Panc1 (cell line): ENCODE results near the gene IL10RB. TPM values are rescaled to one million over a fixed set of nuclear protein-coding genes. Genes with fewer than 3 reads are reported as not detected.

Source experiments
- ATAC-seq: fragments of 200-7000 bp; cut with Tn5 transposase; 2 replicates; pipeline ENCODE4 v1.9.1; 2020; ENCODE audit warnings: mild to moderate bottlenecking, moderate library complexity
- BruUV-seq: library from RNA; stranded (reverse); fragments of 400-500 nt; replicated peaks from 2 replicates; lab custom pipeline; 2021; lab: Mats Ljungman, UMichigan
- CTCF ChIA-PET: fragments of 300-600 bp; sonication (Branson Sonifier 250); formaldehyde crosslinking; loops from one replicate; lab custom pipeline; 2022; ENCODE audit warnings: antibody characterized with exemption; lab: Charles Lee
- POLR2A ChIA-PET: fragments of 300-600 bp; sonication (Branson Sonifier 250); formaldehyde crosslinking; loops from one replicate; lab custom pipeline; 2022; ENCODE audit warnings: antibody characterized with exemption; lab: Charles Lee
- DNase-seq: peaks from one replicate; pipeline ENCODE4 v3.0.0-alpha.2; 2010; ENCODE audit warnings: low read depth, low spot score
- H3K27ac ChIP-seq: 2 replicates; pipeline ENCODE4 v1.5.1; 2011; ENCODE audit warnings: mild to moderate bottlenecking, low read length, inconsistent platforms
- H3K27me3 ChIP-seq: fragments of 200-500 bp; sonication (Bioruptor generic); 2 replicates; pipeline ENCODE4 v1.6.0; 2014; ENCODE audit warnings: low read length, inconsistent platforms; ENCODE audit not compliant: control insufficient read depth, insufficient read depth
- H3K36me3 ChIP-seq: fragments of 200-500 bp; sonication (Bioruptor generic); 2 replicates; pipeline ENCODE4 v1.5.1; 2014; ENCODE audit warnings: inconsistent platforms, mild to moderate bottlenecking, low read length, moderate library complexity; ENCODE audit not compliant: control insufficient read depth, insufficient read depth
- H3K4me1 ChIP-seq: 2 replicates; pipeline ENCODE4 v1.5.1; 2011; ENCODE audit warnings: inconsistent platforms, mild to moderate bottlenecking, low read length, moderate library complexity; ENCODE audit not compliant: control insufficient read depth, insufficient read depth
- H3K4me3 ChIP-seq, 2 experiments: 2 replicates each; pipeline ENCODE4 v1.5.1; 2011 to 2012; ENCODE audit warnings: low read depth in 2 of 2, low read length in 2 of 2, mild to moderate bottlenecking in 2 of 2, inconsistent platforms in 1 of 2, moderate library complexity in 1 of 2
- H3K9me3 ChIP-seq: fragments of 200-500 bp; sonication (Bioruptor generic); 2 replicates; pipeline ENCODE4 v1.5.1; 2014; ENCODE audit warnings: low read depth, mild to moderate bottlenecking, inconsistent platforms, low read length, moderate library complexity; ENCODE audit not compliant: control insufficient read depth, insufficient read depth
- POLR2AphosphoS5 ChIP-seq: IDR thresholded peaks from 2 replicates; pipeline ENCODE4 v1.6.1; 2012; ENCODE audit warnings: mild to moderate bottlenecking, low read depth, low read length, moderate library complexity
- SIN3A ChIP-seq: IDR thresholded peaks from 2 replicates; pipeline ENCODE4 v1.6.1; 2012; ENCODE audit warnings: low read depth, mild to moderate bottlenecking, low read length, moderate library complexity, borderline replicate concordance; ENCODE audit not compliant: insufficient read depth
- TCF7L2 ChIP-seq: IDR thresholded peaks from 2 replicates; pipeline ENCODE4 v1.6.1; 2011; ENCODE audit warnings: mild to moderate bottlenecking, low read depth, low read length, inconsistent platforms
- in situ Hi-C: cut with HindIII; loops from 2 replicates; pipeline ENCODE4 v1.10.0; 2016; ENCODE audit warnings: low sequenced_read_pairs, low pct_unique_long_range_greater_than_20kb
- intact Hi-C: fragments of 100-400 bp; cut with micrococcal nuclease; formaldehyde crosslinking; loops from one replicate; pipeline ENCODE4 v1.10.0; 2022; ENCODE audit not compliant: unreplicated experiment
- total RNA-seq: library from RNA; stranded (reverse); gene quantifications from one replicate; pipeline ENCODE4 v1.2.1, GENCODE V29; 2021; ENCODE audit not compliant: unreplicated experiment
- TF ChIP-seq, protein P1 (sequence below): fragments of 450-650 bp; IDR thresholded peaks from 2 replicates; pipeline ENCODE4 v1.5.1; 2017; ENCODE audit warnings: mild to moderate bottlenecking
- TF ChIP-seq, protein P2 (sequence below), 2 experiments: IDR thresholded peaks; 2 replicates each; pipeline ENCODE4 v1.6.1; 2011 to 2012; ENCODE audit warnings: low read depth in 2 of 2, control low read depth in 1 of 2, low read length in 1 of 2, mild to moderate bottlenecking in 1 of 2, moderate library complexity in 1 of 2; ENCODE audit not compliant: insufficient read depth in 1 of 2

IL10RB gene
- total RNA-seq, 1 experiment from 2014 or later = 17.7 TPM

DNA sequence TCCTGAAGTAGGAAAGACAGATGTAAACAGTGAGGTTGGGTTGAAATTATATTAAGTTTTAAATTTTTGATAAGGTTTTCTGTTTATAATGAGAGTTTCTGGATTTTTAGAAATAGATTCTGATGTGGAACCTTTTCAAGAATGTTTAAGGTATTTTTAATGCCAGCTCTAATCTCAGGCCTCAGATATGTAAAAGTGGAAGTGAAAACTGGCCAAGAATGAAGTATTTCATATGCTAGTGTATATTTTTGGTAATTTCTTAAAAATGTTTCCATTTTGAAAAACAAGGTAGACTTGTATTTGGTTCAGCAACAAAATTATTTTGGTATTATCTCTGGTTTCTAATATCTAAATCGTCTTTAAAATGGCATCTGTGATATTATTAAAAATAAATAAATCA is 73.0 kb downstream of the IL10RB start:
- H3K9me3 ChIP-seq = no peaks in the 10 kb centered on the region
- H3K36me3 ChIP-seq = no peaks in the 10 kb centered on the region
- H3K4me3 ChIP-seq = no peak overlapping the region
- TF ChIP-seq, protein P1, sequence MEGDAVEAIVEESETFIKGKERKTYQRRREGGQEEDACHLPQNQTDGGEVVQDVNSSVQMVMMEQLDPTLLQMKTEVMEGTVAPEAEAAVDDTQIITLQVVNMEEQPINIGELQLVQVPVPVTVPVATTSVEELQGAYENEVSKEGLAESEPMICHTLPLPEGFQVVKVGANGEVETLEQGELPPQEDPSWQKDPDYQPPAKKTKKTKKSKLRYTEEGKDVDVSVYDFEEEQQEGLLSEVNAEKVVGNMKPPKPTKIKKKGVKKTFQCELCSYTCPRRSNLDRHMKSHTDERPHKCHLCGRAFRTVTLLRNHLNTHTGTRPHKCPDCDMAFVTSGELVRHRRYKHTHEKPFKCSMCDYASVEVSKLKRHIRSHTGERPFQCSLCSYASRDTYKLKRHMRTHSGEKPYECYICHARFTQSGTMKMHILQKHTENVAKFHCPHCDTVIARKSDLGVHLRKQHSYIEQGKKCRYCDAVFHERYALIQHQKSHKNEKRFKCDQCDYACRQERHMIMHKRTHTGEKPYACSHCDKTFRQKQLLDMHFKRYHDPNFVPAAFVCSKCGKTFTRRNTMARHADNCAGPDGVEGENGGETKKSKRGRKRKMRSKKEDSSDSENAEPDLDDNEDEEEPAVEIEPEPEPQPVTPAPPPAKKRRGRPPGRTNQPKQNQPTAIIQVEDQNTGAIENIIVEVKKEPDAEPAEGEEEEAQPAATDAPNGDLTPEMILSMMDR = no peak
- TF ChIP-seq POLR2AphosphoS5 (no peak), TCF7L2 (no peak), SIN3A (no peak)
- TF ChIP-seq, protein P2, sequence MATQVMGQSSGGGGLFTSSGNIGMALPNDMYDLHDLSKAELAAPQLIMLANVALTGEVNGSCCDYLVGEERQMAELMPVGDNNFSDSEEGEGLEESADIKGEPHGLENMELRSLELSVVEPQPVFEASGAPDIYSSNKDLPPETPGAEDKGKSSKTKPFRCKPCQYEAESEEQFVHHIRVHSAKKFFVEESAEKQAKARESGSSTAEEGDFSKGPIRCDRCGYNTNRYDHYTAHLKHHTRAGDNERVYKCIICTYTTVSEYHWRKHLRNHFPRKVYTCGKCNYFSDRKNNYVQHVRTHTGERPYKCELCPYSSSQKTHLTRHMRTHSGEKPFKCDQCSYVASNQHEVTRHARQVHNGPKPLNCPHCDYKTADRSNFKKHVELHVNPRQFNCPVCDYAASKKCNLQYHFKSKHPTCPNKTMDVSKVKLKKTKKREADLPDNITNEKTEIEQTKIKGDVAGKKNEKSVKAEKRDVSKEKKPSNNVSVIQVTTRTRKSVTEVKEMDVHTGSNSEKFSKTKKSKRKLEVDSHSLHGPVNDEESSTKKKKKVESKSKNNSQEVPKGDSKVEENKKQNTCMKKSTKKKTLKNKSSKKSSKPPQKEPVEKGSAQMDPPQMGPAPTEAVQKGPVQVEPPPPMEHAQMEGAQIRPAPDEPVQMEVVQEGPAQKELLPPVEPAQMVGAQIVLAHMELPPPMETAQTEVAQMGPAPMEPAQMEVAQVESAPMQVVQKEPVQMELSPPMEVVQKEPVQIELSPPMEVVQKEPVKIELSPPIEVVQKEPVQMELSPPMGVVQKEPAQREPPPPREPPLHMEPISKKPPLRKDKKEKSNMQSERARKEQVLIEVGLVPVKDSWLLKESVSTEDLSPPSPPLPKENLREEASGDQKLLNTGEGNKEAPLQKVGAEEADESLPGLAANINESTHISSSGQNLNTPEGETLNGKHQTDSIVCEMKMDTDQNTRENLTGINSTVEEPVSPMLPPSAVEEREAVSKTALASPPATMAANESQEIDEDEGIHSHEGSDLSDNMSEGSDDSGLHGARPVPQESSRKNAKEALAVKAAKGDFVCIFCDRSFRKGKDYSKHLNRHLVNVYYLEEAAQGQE (IDR thresholded peaks at IDR 0.05; ENCODE audit: insufficient read depth in 1 of 2, low read depth in 2 of 2, low read length in 1 of 2) = no peak
- no peaks in the 10 kb centered on the region for H3K27me3 ChIP-seq
- in situ Hi-C loops (no loop called here), intact Hi-C loops (no loop called here)
- POLR2A ChIA-PET = no interaction called here
- ATAC-seq = no peak
- no peak overlapping the region for H3K27ac ChIP-seq
- CTCF ChIA-PET = no interaction called here
- no peaks in the 10 kb centered on the region for H3K4me1 ChIP-seq
- no TSS peak for BruUV-seq
- no peak for DNase-seq

DNA sequence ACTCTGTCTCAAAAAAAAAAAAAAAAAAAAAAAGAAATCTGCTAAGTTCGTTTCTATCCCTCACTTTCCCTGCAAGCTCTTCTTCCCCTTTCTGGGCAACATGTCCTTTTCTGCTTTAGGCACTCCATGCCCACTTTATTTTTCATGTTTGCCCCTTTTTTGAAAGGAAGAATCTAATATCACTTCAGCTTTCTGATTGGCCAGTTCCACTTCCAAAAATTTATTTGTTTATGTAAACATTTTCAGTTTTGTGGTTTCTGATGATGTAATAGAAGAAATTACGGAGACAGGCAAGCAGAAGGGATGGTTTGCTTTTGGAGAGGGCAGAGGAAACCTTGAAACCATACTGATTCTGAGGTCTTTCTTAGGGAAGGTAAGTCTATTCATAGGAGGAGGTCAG is 73.8 kb downstream of the IL10RB start:
- POLR2A ChIA-PET = no interaction called here
- no TSS peak for BruUV-seq
- Histone ChIP-seq H3K4me3 (no peak overlapping the region), H3K9me3 (no peaks in the 10 kb centered on the region), H3K27ac (no peak overlapping the region), H3K27me3 (no peaks in the 10 kb centered on the region), H3K36me3 (no peaks in the 10 kb centered on the region), H3K4me1 (no peaks in the 10 kb centered on the region)
- DNase-seq (no peak), ATAC-seq (no peak)
- intact Hi-C loops (no loop called here), in situ Hi-C loops (no loop called here)
- CTCF ChIA-PET = no interaction called here
- TF ChIP-seq TCF7L2 (no peak), POLR2AphosphoS5 (no peak), SIN3A (no peak)
- TF ChIP-seq, protein P1 = no peak
- TF ChIP-seq, protein P2 (IDR thresholded peaks at IDR 0.05; ENCODE audit: insufficient read depth in 1 of 2, low read depth in 2 of 2, low read length in 1 of 2) = no peak
